ENCODE measurements around the gene PGS1.
A peak's percentile ranks its signal among the peaks of the same experiment; 100 is the strongest.

The PGS1 gene

DNA sequence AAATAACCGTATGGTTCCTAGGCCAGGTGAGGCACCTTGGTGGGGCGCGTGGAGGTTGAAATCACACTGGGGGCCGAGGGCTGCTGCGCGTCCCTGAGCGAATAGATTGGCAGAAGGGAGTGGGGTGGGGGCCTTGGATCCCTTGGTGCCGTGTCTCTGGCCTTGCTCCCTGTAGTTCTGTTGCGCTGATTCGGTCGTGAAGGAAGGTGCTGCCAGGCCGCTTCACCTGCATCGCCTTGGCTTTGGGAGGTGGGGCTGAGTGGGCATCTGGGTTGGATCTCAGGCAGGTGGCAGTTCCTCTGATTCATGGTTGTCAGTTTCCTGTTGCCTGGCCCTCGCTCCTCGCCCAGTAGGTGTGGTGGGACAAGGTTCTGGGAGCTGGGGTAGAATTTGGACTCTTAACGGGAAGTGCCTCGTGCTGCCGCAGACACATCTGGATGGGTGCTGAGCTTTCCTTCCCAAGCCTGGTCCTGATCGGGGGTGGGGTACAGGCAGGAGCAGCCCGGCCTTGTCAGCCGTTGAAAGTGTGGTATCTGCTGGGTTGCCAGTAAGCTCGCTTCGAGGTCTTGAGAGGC, 30.1 kb downstream of the PGS1 start:
- no peak for DNase-seq (ENCODE audit: low read depth)

GRCh38 chr17:78409191-78409928, 30.9 kb downstream of the PGS1 start:
- no peak for DNase-seq (ENCODE audit: low read depth)

DNA sequence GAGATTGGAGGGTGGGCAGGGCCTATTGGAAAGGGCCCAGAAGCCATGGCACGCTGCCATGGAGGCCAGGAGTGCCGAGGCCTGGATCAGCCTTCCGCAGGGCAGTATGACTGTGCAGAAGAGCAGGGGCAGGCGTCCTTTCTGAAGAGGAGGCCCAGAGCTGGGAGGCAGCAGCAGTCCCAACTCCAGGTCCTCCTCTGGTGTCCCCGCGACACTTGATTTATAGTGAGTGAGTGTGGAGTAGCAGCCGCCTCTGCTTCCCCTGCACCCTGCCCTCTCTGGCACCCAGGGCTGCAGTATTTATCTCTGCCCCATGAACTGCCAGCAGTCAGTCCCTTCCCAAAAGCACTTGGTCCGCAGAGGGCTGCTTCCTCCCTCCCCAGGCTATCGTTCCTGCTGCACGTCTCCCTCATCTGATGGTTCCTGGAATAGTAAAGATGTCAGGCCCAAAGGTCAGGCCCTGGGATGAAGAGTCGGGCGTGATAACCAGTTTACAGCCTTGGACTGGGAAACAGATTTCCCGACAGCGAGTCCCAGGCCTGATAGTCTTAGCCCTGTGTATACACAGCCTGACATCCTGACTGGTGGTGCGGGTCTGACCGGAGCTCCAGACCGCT, 32.9 kb downstream of the PGS1 start:
- DNase-seq (ENCODE audit: low read depth), result no peak

DNA sequence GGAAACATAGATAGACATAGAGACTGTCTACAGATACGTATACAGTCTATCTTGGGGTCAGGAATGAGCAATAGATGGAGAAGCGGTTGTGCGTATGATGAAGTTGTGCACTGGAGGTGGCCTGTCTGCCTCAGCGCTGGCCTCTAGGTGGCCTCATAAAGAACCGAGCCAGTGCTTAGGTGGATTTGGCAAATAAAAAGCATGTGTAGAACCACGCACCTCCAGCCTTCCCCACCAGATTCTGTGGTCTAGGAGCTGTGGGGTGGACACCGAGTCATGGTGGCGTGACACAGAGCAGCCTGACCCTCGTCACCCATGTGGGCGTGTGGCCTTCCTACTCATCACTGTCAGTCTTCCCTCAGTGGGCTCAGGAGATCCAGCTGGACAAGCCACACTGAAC, 34.0 kb downstream of the PGS1 start:
- no peak for DNase-seq (ENCODE audit: low read depth)

GRCh38 chr17:78414178-78415162, 36.0 kb downstream of the PGS1 start:
- peak; percentile 22 for DNase-seq (ENCODE audit: low read depth)

- no peak for DNase-seq (ENCODE audit: low read depth)
Observed at GRCh38 chr17:78415821-78416711, 37.6 kb downstream of the PGS1 start.

- no peak for DNase-seq (ENCODE audit: low read depth)
Observed at GRCh38 chr17:78416791-78417530, 38.5 kb downstream of the PGS1 start.

DNA sequence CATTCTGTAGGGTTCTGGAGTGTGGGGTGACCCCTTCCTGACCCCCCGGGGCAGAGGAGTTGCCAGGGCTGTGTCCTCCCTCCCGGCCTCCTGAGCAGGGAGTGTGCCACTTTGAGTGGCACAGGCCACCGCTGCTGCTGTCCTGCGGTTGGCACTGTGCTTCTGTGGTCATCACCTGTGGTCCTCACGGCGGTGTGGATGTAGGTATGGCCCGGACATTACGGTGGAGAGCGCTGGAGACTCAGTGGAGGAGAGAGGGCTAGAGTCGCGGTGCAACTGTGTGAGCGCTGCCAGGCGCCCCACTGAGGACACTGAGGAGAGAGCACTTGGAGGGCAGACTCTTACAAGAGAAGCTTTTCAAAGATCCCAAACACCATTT, 39.1 kb downstream of the PGS1 start:
- DNase-seq (ENCODE audit: low read depth), result no peak

GRCh38 chr17:78418326-78419026, 40.0 kb downstream of the PGS1 start:
- DNase-seq (ENCODE audit: low read depth), result no peak

- DNase-seq (ENCODE audit: low read depth), result no peak
Observed at GRCh38 chr17:78419970-78420815, 41.7 kb downstream of the PGS1 start.

GRCh38 chr17:78421084-78421533, 42.7 kb downstream of the PGS1 start:
- DNase-seq (ENCODE audit: low read depth), result no peak

DNA sequence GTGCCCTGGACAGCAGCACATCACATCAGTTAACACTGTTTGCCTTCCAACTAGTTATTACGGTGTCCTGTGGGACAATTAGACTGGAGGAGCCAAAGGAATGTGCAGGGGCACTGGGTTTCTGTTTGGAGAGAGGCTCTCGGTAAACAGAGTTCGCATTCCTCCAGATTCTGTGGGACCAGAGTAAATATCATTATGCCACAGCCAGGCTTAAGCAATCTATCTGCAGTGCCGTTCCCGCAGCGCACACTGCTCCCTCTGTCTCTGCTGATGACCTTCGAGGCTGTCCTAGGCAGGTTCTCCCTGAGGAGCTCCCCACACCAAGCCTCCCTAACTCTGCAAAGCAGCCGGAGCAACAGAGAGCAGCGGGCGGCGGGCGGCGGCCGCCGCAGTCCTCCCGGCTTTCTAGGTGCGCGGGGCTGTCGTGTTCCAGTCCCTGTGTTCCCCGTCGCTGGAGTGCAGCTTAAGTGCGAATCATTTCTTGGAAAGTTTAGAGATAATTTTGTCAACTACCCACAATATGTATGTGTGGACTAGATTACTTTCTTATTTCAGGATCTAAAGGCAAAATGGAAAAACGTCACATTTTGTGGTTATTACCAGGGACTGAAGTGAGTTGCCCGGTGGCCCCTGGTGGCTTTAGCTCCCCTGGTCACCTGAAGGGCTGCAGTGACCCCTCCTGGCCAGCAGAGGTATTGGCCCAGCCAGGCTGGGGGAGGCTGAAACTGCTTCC, 43.3 kb downstream of the PGS1 start:
- peak; percentile 63 for DNase-seq (ENCODE audit: low read depth)

GRCh38 chr17:78422267-78422605, 43.8 kb downstream of the PGS1 start:
- no peak for DNase-seq (ENCODE audit: low read depth)

DNA sequence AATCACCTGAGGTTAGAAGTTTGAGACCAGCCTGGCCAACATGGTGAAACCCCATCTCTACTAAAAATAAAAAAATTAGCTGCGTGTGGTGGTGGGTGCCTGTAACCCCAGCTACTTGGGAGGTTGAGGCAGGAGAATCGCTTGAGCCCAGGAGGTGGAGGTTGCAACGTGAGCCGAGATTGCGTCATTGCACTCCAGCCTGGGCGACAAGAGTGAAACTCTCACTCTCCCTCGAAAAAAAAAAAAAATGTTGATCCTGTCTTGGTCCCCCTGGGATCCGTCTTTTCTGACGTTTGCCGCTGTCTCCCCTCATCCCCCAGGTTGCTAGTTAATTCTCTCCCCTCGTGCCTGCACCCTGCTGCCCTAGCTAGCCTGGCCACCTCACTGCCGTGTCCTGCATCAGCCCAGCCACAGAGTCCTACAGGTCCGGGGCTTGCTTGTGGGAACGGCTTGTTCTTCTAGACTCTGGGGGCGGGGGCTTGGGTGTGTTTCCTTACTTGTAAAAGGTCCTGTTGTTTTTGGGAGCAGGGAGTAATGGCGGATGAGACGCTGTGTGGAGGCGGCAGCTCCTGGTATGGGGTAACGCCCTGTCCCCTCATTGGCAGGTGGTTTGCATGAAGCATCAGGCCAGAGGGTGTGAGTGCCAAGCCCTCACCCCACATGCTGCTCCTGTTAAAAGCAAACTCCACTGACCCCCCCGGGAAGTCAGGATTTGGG, 44.6 kb downstream of the PGS1 start:
- DNase-seq (ENCODE audit: low read depth), result no peak

GRCh38 chr17:78423961-78424675, 45.7 kb downstream of the PGS1 start:
- no peak for DNase-seq (ENCODE audit: low read depth)

GRCh38 chr17:78425429-78425828, 47.0 kb downstream of the PGS1 start:
- DNase-seq (ENCODE audit: low read depth), result no peak

Data from T follicular helper cell (primary cell).